Measurements from ENCODE around the gene MRPS35.

MRPS35 gene

GRCh38 chr12:27778206-27778605 lies 67.6 kb downstream of the MRPS35 start:
- no peak for DNase-seq

- DNase-seq = peak; percentile 20 to 21
Measured at GRCh38 chr12:27779416-27779919, 68.8 kb downstream of the MRPS35 start.

- DNase-seq = peak; percentile 66 to 67
Measured at GRCh38 chr12:27779920-27780611, 69.4 kb downstream of the MRPS35 start, which contains the start of the genes KLHL42 and MANSC4. Gene KLHL42, plus strand, starts transcription at chr12:27780233. Its CDS starts 98 bp downstream, at chr12:27780331. Gene MANSC4, minus strand, starts transcription at chr12:27780236. Its CDS starts 8,960 bp downstream, at chr12:27771276.

- peak; percentile 16 to 37 for DNase-seq
Measured at GRCh38 chr12:27780612-27781408, 70.2 kb downstream of the MRPS35 start.

GRCh38 chr12:27781680-27782079 lies 71.0 kb downstream of the MRPS35 start:
- no peak for DNase-seq

- no peak for DNase-seq
Measured at GRCh38 chr12:27782481-27782880, 71.8 kb downstream of the MRPS35 start.

- no peak for DNase-seq
Measured at GRCh38 chr12:27785882-27786570, 75.4 kb downstream of the MRPS35 start.

- DNase-seq = no peak
Measured at GRCh38 chr12:27787559-27787958, 76.9 kb downstream of the MRPS35 start.

GRCh38 chr12:27790179-27790578 lies 79.5 kb downstream of the MRPS35 start:
- DNase-seq = no peak

GRCh38 chr12:27794818-27795584 lies 84.4 kb downstream of the MRPS35 start:
- DNase-seq = no peak

- DNase-seq = no peak
Measured at GRCh38 chr12:27796128-27796527, 85.5 kb downstream of the MRPS35 start.

- no peak for DNase-seq
Measured at GRCh38 chr12:27797301-27798025, 86.8 kb downstream of the MRPS35 start.

GRCh38 chr12:27800819-27801218 lies 90.2 kb downstream of the MRPS35 start:
- DNase-seq = no peak

- no peak for DNase-seq
Measured at GRCh38 chr12:27801630-27802029, 91.0 kb downstream of the MRPS35 start.

GRCh38 chr12:27802511-27802910 lies 91.9 kb downstream of the MRPS35 start:
- no peak for DNase-seq

- DNase-seq = no peak
Measured at GRCh38 chr12:27802936-27803335, 92.3 kb downstream of the MRPS35 start.

GRCh38 chr12:27805238-27805637 lies 94.6 kb downstream of the MRPS35 start:
- DNase-seq = no peak

Data from stimulated activated CD4-positive, alpha-beta T cell treated with anti-CD3 and anti-CD28 coated beads, Interleukin-2, amount 100 ng/mL, for 24 hours (primary cell).